Fibroblast of the conjunctiva (primary cell): ENCODE measurements around the gene YBX1.

Source experiments
- DNase-seq: peaks from one replicate; pipeline ENCODE4 v3.0.0-alpha.2; 2010; ENCODE audit warnings: low read depth

The YBX1 gene

DNA sequence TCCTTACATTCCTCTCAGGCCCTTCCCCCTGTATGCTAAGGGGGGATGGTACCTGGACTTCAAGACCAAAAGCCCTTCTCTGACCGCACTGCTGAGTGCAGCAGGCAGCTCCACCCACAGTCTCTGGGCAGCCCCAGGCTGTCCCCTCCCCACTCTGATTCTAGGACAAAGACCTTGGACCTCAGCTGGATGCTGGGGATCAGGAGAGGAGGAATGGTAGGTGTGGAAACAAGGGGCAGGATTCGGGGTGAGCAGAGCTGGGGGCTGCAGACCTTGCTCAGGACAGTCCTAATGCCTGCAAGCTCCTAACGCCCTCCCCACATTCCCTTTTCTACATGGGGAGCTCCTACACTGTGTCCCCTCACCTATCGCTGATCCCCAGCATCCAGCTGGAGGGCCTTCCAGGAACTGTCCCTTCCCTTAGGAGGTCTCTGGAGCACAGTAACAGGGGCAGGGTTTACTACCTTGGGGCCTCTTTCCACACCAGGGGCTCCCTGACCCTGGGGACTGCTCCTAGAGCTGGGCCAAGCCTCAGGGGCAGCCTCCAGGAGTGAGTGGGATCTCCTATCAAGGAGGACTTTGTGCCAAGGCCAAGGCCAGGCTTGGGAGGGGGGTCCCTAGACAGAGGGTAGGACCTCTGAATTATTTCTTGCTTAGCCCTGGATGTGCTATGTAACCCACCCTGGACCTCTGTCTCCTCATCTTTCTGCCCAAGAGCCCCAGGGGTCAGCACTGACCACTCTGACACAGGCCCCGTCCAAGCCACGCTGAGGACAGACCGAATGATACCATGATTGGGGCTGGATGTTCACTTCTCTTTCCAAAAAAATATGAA lies 52.2 kb downstream of the YBX1 start:
- DNase-seq, result no peak

- no peak for DNase-seq
Observed at GRCh38 chr1:42735056-42735455, 52.8 kb downstream of the YBX1 start.

GRCh38 chr1:42735477-42736105 lies 53.4 kb downstream of the YBX1 start:
- DNase-seq, result no peak

DNA sequence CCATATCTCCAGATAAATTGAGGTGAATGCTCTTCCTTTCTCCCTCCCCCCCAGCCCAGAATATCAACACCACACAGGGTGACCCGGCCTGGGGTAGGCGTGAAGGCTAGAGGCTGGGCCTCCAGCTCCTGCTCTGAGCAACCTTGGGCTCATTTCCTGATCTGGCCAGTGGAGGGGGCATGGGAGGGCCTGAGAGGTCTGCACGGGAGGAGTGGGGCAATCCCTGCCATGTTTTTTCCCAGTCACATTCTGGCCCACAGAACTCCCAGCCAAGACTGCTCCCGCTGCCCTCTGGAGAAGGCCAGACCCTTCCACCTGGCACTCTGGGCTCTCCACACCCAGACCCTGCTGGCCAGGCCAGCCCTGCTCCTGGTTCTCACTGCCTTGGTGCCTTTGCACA lies 53.9 kb downstream of the YBX1 start:
- DNase-seq, result no peak

- no peak for DNase-seq
Observed at GRCh38 chr1:42736571-42737200, 54.5 kb downstream of the YBX1 start.

DNA sequence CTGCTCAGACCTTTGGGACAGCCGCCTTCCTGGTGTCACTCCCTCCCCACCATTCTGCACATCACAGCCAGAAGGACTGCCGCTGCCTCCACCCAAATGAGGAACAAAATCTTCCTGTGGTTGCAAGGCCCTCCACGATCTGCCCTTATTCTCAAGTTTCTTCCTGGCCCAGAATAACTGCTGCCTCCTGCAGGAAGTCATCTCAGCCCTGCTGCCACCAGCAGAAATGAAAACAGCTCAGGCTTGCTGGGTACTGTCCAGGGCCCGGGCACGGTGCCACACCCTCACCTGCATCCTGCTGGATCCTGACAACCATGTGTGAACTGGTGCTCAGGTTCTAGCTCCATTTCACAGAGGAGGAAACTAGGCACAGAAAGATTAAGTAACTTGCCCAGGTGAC lies 55.0 kb downstream of the YBX1 start:
- DNase-seq, result no peak

GRCh38 chr1:42737986-42738677 lies 55.9 kb downstream of the YBX1 start:
- no peak for DNase-seq

GRCh38 chr1:42738678-42739226 lies 56.5 kb downstream of the YBX1 start:
- no peak for DNase-seq

DNA sequence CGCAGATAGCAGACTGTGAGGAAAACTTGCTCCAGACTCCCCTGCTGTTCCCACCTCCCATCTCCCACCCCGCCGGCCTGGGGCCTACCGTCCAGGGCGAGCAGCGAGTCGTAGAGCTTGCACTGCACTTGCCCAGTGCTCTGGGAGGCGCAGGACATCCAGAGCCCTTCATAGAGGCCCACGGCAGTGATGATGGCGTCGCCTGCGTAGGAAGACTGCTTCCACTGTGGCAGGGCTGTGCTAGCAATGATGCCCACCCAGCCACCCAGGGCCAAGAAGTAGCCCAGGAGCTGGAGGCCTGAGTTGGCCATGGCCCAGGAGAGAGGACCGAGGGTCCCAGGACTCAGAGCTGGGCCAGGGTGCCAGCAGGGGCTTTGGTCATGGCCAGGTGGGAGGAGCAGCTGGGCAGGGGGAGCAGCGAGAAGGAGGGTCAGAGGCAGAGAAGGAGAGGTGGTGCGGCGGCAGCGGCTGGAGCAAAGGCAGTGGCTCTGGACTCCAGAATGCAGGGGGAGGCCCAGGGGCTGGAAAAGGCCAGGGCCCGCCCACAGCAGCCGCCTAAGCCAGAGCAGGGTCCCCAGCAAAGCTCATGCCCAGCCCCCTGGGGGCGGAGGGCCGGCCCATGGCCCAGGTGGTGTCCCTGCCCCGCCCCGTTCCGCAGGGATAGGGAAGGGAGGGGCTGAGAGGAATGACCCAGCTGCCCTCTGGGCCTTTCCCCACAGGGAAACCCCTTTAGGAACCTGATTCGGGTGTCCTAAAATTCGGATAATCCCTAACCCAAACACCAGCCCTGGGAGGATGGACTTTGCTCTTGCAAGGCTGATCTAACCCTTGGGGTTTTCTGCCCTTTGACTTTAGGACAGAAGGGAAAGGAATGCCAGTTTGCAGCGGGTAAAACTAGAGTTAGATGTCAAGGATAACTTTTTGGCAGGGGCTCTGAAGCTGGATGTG lies 57.8 kb downstream of the YBX1 start, which contains the start of gene CLDN19:
Gene CLDN19, minus strand, starts transcription at position 484 of the 948 bp plus-strand sequence. Its CDS starts 173 bp downstream, at position 311.
- no peak for DNase-seq

- DNase-seq, result no peak
Observed at GRCh38 chr1:42740851-42741580, 58.8 kb downstream of the YBX1 start.

DNA sequence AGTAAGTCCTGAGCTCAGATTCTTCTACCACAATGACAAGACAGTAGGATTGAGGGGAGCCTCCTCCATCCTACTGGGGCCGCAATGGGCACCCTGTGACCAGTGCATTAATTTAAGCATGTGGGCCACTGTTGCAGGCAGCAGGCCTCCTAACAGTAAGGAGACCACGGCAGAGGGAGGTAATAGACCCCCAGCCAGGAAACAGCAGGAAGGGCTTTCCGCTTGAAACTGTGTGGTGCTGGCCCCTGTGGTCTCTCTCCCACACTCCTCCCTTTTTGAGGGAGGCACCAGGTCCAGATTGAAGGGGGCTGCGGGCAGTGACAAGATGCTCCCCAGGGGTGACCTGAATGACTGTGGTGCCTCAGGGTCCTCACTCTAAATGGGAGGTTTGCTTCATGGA lies 59.5 kb downstream of the YBX1 start:
- no peak for DNase-seq

GRCh38 chr1:42742141-42742540 lies 59.9 kb downstream of the YBX1 start:
- DNase-seq, result no peak

DNA sequence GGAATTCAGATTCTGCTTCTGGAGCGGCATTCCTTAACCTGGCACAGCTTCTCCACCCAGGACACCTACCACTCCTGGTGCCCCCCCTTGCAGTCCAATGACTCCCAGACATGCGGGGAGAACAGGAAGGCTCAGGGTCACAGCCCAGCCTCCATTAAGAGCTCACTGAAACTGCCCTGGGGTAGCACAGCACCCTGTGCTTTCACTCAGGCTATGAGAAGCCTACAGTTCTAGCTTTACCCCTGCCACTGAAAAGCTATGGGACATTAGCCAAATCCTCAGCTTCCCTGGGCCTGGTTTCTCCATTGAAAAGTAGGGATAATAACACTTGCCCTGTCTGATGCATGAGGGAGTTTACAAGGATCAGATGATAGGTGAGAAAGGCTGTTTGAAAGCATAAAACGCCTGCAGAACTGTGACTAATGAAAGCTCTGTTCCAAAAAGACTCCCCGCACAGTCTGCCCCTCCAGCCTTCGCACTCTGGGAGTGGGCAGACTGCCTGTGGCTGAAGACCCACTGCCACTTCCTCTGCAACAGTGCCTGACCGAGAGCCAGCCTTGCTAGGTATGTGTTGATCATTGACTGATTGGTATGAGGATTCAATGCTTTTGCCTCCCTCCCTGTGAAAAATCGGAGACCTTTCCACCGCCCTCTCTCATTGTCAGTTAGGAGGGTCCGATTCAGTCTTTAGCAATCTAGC lies 60.5 kb downstream of the YBX1 start:
- DNase-seq, result no peak

DNA sequence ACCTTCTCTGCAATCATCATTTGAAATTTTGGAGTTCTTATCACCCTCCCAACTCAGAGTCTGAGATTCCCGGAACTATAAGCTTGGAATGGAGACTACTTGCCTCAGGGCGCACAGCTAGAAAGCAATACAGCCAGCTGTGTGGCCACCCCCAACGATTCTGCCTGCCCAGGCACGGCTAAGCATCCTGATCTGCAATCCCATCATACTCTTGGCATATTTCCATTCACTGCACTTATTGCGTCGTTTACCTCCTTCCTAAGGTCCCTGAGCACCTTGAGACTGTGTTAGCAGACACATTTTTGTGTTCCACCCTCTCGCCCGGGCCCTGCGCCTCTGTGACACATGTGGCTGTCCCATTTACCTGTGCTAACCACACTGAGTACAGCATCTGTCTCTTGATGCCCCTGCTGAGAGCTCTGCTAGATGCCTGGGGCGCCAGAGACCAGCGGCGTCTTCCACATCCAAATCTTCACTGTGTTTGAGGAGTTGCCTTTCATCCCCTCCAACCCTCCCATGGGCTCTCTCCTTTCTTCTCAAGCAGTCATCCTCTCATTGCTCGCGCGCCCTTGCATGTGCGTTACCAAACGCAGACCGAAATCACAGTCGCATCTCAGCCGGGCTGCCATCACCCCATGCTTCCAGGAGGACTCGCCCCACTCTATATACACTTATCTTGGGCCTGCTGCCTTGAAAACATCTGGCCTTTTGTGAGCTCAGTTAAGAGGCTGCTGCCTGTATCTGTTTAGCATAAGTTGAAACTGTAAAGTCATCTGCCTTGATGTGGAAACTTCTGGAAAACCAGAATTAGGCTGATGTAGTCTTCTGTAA lies 61.3 kb downstream of the YBX1 start:
- no peak for DNase-seq

DNA sequence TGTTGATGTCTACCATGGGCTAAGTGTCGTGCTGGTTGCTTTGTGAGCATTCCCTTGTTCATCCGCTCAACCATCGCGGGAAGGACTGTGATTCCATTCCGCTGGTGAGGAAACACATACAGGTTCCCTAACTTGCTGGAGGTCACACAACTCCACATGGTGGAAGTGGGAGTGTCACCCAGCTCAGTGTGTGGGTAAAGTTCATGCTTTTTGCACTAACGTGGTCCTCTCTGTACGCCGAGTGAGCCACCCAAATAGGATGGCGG lies 61.9 kb downstream of the YBX1 start:
- DNase-seq, result no peak

- DNase-seq, result no peak
Observed at GRCh38 chr1:42745851-42746250, 63.6 kb downstream of the YBX1 start.

- no peak for DNase-seq
Observed at GRCh38 chr1:42746436-42747105, 64.4 kb downstream of the YBX1 start.

DNA sequence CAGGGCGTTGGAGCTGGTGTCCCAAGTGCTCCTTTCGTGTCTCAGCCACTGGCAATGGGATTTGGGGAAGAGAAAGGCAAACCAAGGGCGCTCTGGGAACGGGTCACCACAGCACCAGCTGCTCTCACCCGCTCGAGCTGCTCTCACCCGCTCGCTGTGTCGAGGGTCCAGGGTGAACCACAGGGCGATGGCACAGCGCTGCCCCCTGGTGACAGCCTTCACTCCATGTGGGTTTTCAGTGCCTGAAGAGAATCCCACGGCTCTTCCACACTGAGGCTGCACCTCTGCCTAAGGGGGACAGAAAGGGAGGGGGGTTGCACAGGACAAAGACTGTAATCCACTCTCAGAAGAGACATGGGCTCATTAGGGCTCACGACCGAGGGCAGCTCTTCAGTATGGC lies 64.9 kb downstream of the YBX1 start:
- DNase-seq, result no peak

GRCh38 chr1:42748021-42748420 lies 65.8 kb downstream of the YBX1 start:
- no peak for DNase-seq
